Mucosa of descending colon (tissue), 3 donors: Measurements from ENCODE around the gene KLK12. TPM values are rescaled to one million over a fixed set of nuclear protein-coding genes. Genes with fewer than 3 reads are reported as not detected.

Experiments
- ATAC-seq: fragments of 200-7000 bp; cut with Tn5 transposase; one replicate; pipeline ENCODE4 v1.9.1; 2020; ENCODE audit warnings: mild to moderate bottlenecking, moderate library complexity
- DNase-seq, 3 donors: peaks; one replicate each; pipeline ENCODE4 v3.0.0-alpha.2; 2020
- H3K36me3 ChIP-seq: fragments of 200-600 bp; one replicate; pipeline ENCODE4 v1.8.0; 2021; ENCODE audit warnings: low read depth, mild to moderate bottlenecking
- H3K4me1 ChIP-seq: fragments of 200-600 bp; one replicate; pipeline ENCODE4 v1.8.0; 2021; ENCODE audit warnings: low read depth, mild to moderate bottlenecking
- H3K4me3 ChIP-seq: fragments of 200-600 bp; one replicate; pipeline ENCODE4 v1.8.0; 2021; ENCODE audit warnings: mild to moderate bottlenecking
- H3K9me3 ChIP-seq: fragments of 200-600 bp; one replicate; pipeline ENCODE4 v1.8.0; 2021; ENCODE audit warnings: mild to moderate bottlenecking
- intact Hi-C, 2 donors: fragments of 100-400 bp; cut with DNase I in 1 of 2; cut with micrococcal nuclease in 1 of 2; formaldehyde crosslinking; loops; one replicate each; pipeline versions ENCODE4 v1.11.0 to v1.11.1; 2022; cut with DNase I, micrococcal nuclease
- total RNA-seq, 3 donors: library from RNA; stranded (reverse); fragmentation: NEBNext Ultra II Directional in 2 of 3; extraction: Animal tissue kit (Norgen Biotek cat#: 25700) in 2 of 3; gene quantifications; one replicate each; pipeline versions ENCODE4 v1.2.1 to v1.2.4, GENCODE V29; 2021 to 2023
- TF ChIP-seq, protein P1 (sequence below): fragments of 200-600 bp; IDR thresholded peaks from one replicate; pipeline ENCODE4 v1.8.0; 2022; ENCODE audit warnings: antibody characterized with exemption, mild to moderate bottlenecking
- donor health status: DM: no; HTN: no; CAD: no; lungs with moderate emphysema.
- donor health status: DM: no; HTN: no; CAD: no.
- donor health status: DM: no; HTN: yes; CAD: no.

KLK12 gene
- total RNA-seq, 3 donors from 2014 or later, result 1.0 TPM; not detected in 2

DNA sequence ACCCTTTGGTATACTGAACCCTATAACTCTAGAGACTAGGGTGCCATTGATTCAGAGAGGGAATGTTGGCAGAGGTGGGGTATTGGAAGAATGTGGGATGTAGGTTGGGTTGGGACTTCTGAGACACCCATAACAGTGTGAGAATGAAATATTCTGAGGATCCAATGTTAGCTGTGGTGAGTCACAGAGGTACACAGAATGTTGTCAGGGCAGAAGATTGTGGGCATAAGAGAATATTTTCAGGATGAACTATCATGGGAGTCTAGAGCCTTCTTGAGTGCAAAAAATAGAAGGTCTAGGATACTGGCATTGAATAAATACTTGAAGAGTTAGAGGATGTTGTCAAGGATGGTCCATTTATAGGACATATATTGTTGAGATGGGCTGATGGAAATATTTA, 21.1 kb upstream of the KLK12 start:
- intact Hi-C loops, result no loop called here
- no peak for DNase-seq
- no peaks in the 10 kb centered on the region for H3K36me3 ChIP-seq
- H3K9me3 ChIP-seq, result no peaks in the 10 kb centered on the region
- no peak overlapping the region for H3K4me3 ChIP-seq
- TF ChIP-seq, protein P1, sequence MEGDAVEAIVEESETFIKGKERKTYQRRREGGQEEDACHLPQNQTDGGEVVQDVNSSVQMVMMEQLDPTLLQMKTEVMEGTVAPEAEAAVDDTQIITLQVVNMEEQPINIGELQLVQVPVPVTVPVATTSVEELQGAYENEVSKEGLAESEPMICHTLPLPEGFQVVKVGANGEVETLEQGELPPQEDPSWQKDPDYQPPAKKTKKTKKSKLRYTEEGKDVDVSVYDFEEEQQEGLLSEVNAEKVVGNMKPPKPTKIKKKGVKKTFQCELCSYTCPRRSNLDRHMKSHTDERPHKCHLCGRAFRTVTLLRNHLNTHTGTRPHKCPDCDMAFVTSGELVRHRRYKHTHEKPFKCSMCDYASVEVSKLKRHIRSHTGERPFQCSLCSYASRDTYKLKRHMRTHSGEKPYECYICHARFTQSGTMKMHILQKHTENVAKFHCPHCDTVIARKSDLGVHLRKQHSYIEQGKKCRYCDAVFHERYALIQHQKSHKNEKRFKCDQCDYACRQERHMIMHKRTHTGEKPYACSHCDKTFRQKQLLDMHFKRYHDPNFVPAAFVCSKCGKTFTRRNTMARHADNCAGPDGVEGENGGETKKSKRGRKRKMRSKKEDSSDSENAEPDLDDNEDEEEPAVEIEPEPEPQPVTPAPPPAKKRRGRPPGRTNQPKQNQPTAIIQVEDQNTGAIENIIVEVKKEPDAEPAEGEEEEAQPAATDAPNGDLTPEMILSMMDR, result no peak
- no peak for ATAC-seq
- no peaks in the 10 kb centered on the region for H3K4me1 ChIP-seq

DNA sequence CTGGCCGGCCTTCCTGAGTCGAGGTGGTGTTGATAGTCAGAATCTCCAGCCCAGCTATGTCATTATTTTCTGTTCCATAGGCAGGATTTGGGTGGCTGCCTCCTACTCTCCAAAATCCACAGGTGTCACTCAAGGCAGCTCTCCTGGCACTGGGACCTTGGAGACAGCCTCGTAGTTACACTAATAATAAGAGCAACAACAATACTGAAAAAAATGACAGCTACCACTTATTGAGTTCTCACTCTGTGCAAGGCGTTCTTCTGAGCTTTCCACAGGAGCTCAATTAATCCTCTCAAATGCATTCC, 12.2 kb upstream of the KLK12 start:
- intact Hi-C loops, result no loop called here
- ATAC-seq, result no peak

DNA sequence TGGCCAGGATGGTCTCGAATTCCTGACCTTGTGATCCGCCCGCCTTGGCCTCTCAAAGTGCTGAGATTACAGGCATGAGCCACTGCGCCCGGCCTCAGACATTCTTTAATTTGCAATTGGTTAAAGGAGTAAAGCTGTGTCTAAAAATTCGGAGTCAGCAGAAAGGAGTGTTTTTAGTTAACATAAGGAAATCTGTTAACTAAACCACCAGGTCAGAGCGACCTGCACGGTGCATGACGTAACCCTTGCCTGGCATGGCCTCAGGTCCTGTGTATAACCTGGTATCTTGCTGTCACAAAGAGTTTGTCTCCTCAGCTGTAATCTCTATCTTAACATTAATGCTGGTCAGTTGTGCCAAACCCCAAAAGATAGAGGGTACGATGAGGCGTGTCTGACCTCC, 9.5 kb upstream of the KLK12 start:
- DNase-seq, result no peak
- Histone ChIP-seq H3K4me3 (no peak overlapping the region), H3K4me1 (no peaks in the 10 kb centered on the region), H3K36me3 (no peaks in the 10 kb centered on the region), H3K9me3 (no peaks in the 10 kb centered on the region)
- no peak for ATAC-seq
- intact Hi-C loops, result no loop called here
- TF ChIP-seq, protein P1, result no peak

More for the DNA sequence above, 12.2 kb upstream of the KLK12 start:
- no peak for DNase-seq
- Histone ChIP-seq H3K4me1 (no peaks in the 10 kb centered on the region), H3K4me3 (no peak overlapping the region), H3K9me3 (no peaks in the 10 kb centered on the region), H3K36me3 (no peaks in the 10 kb centered on the region)
- TF ChIP-seq, protein P1, result no peak

DNA sequence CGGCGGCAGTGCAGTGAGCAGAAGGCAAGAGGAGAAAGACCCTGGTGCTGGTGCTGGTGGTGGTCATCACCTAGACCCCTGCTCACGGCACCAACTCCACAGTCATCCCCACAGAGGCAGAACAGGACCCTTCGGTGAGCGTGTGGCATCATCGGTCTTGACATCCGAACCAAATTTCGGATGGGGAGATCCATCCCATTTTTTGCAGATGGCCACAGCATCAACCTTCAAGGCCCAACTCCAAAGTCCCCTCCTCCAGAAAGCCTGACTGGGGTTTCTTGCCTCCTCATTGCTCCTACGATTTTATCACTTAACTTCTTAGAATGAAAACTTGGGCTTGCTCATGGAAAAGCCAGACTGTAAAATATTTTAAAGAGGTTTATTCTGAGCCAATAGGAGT, 8.7 kb upstream of the KLK12 start:
- no peaks in the 10 kb centered on the region for H3K36me3 ChIP-seq
- no peaks in the 10 kb centered on the region for H3K4me1 ChIP-seq
- ATAC-seq, result no peak
- H3K4me3 ChIP-seq, result no peak overlapping the region
- intact Hi-C loops, result no loop called here
- no peaks in the 10 kb centered on the region for H3K9me3 ChIP-seq
- TF ChIP-seq, protein P1, result no peak
- DNase-seq, result no peak

DNA sequence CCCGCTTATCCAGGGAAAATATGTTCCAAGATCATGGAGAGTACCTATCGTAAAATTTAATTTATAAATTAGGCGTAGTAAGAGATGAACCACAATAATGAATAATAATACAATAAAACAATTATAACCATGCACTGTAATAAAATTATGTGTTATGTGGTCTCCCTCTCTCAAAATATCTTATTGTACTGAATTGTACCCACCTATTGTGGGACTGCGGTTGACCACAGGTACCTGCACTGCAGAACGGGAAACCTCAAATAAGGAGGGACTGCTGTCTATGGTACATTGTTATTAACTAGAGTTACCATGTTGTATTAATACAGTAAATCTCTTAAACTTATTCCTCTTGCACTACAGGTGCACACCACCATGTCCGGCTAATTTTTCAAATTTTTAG, 5.3 kb upstream of the KLK12 start:
- intact Hi-C loops, result no loop called here
- TF ChIP-seq, protein P1, result no peak
- no peak for DNase-seq
- H3K9me3 ChIP-seq, result no peaks in the 10 kb centered on the region
- H3K4me1 ChIP-seq, result no peaks in the 10 kb centered on the region
- H3K4me3 ChIP-seq, result no peak overlapping the region
- ATAC-seq, result no peak
- H3K36me3 ChIP-seq, result no peaks in the 10 kb centered on the region

DNA sequence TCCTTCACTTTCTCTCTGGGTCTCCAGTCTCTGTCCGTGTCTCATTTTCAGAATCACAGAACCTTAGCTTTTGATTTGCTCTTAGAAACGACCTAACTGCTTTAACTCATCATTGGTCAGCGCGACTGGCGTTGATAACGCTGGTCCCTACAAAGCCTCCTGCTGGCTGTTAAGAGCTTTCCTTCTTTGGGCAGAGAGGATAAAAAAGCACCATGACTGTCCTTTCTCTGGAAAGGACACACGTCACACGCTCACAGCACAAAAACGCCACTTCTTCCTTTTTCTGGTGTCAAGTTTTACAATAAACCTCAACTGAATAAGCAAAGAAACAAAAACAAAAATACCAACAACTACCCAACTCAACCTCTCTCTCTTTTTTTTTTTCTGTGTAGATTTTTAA, 1.7 kb upstream of the KLK12 start:
- ATAC-seq (no peak), DNase-seq (no peak)
- H3K4me1 ChIP-seq, result no peaks in the 10 kb centered on the region
- no peaks in the 10 kb centered on the region for H3K9me3 ChIP-seq
- no peaks in the 10 kb centered on the region for H3K36me3 ChIP-seq
- intact Hi-C loops, result no loop called here
- H3K4me3 ChIP-seq, result no peak overlapping the region
- TF ChIP-seq, protein P1, result no peak
